Measurements from ENCODE around the gene C1QTNF12.

C1QTNF12 gene

DNA sequence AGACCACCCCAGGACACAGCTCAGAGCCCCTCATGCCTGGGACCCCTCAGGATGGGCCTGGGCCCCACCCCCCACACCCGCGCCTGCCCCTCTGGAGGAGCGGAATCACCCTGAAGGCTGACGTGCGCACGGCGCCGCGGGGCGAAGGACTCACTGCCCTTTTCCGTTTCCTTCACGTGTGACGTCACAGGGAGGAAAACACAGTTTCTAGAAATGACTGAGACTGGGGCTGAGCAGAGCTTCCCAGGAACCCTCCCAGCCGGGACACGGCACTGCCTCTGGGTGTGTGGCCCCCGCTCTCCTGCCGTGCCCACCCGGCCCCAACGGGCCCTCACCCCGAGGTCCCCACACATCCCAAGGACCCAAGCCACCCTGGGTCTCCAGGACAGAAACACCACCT, 27.2 kb downstream of the C1QTNF12 start:
- Histone ChIP-seq H3K9me3 (no peaks in the 10 kb centered on the region), H3K36me3 (peaks cover 53% of the 10 kb centered on the region), H3K27me3 (no peaks in the 10 kb centered on the region), H3K4me1 (no peaks in the 10 kb centered on the region), H3K4me3 (ENCODE audit: low read depth, low read length) (no peak overlapping the region)
- no peak for DNase-seq
- TF ChIP-seq, protein P1, sequence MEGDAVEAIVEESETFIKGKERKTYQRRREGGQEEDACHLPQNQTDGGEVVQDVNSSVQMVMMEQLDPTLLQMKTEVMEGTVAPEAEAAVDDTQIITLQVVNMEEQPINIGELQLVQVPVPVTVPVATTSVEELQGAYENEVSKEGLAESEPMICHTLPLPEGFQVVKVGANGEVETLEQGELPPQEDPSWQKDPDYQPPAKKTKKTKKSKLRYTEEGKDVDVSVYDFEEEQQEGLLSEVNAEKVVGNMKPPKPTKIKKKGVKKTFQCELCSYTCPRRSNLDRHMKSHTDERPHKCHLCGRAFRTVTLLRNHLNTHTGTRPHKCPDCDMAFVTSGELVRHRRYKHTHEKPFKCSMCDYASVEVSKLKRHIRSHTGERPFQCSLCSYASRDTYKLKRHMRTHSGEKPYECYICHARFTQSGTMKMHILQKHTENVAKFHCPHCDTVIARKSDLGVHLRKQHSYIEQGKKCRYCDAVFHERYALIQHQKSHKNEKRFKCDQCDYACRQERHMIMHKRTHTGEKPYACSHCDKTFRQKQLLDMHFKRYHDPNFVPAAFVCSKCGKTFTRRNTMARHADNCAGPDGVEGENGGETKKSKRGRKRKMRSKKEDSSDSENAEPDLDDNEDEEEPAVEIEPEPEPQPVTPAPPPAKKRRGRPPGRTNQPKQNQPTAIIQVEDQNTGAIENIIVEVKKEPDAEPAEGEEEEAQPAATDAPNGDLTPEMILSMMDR (IDR thresholded peaks at IDR 0.05; ENCODE audit: low read depth, low read length) = no peak

DNA sequence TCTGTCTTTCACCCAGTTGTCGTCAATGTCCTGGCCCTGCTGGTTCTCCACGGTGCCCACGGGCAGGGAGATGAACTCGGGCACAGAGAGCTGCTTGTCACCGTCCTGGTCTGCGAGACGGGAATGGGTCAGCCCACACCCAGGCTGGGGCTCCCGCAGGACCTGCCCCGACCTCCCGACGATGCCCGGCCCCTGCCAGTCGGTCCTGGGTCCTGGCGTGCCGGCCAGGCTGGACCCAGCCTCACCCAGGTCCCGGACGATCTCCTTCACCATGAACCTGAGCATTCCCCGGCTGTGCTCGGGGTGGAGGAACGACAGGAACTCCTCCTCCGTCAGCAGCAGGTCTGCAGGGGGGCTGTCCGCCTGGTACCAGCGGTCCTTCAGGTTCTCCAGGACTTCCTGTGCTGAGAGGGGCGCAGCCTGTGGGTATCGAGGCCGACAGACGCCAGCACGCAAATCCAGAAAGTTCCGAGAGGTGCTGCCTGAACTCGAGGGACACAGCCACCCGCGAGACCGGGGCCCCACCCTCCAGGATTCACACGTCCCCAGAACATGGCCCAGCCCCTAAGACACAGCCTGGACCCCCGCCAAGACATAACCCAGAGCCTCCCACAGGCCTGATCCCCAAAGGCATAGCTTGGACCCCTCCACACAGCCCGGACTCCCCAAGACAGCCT, 27.9 kb downstream of the C1QTNF12 start:
- Histone ChIP-seq H3K27me3 (no peaks in the 10 kb centered on the region), H3K4me3 (ENCODE audit: low read depth, low read length) (no peak overlapping the region), H3K4me1 (no peaks in the 10 kb centered on the region), H3K36me3 (peaks cover 51% of the 10 kb centered on the region), H3K9me3 (no peaks in the 10 kb centered on the region)
- DNase-seq = no peak
- TF ChIP-seq, protein P1 (IDR thresholded peaks at IDR 0.05; ENCODE audit: low read depth, low read length) = no peak

DNA sequence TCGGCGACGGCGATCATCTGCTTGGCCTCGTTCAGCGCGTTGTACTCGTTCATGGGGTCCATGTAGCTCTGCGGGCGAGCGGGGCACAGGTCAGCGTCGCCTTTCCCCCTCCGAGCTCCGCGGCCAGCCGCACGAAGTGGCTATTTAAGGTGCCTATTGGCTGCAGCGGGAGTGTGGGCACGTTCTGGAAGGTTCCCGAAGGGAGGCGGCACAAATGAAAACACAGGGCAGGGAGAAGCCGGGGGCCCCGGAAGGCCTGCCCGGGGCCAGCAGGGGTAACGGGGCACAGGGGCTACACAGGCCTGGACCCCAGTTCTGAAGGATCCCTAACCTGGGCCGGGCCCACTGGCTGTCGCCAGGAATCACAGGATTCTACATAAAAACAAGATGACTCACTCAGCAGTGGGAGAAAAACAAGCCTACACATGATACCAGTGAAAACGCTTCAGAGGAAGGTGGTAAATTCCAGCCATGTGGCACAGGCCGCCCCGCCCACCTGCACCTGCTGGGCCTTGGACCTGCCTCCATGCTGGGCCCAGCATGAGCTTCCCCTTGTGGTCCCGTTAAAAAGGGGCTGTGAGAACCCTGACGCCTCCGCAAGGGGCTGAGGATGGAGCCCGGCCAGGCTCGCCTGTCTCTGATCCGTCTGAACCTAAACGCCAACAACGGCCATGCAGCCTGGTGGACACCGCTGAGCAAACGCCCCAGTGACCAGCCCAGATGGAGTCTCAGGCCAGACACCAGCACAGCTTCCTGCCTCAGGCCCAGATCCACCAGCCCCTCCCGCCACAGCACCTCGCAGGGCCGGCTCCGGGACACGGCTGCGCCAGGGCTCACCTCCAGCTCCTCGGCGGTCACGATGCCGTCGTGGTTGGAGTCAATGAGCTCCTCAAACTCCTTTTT, 28.6 kb downstream of the C1QTNF12 start:
- H3K4me1 ChIP-seq = no peaks in the 10 kb centered on the region
- TF ChIP-seq, protein P1 (IDR thresholded peaks at IDR 0.05; ENCODE audit: low read depth, low read length) = no peak
- H3K4me3 ChIP-seq (ENCODE audit: low read depth, low read length) = no peak overlapping the region
- no peaks in the 10 kb centered on the region for H3K9me3 ChIP-seq
- H3K27me3 ChIP-seq = no peaks in the 10 kb centered on the region
- peaks cover 45% of the 10 kb centered on the region for H3K36me3 ChIP-seq
- no peak for DNase-seq

DNA sequence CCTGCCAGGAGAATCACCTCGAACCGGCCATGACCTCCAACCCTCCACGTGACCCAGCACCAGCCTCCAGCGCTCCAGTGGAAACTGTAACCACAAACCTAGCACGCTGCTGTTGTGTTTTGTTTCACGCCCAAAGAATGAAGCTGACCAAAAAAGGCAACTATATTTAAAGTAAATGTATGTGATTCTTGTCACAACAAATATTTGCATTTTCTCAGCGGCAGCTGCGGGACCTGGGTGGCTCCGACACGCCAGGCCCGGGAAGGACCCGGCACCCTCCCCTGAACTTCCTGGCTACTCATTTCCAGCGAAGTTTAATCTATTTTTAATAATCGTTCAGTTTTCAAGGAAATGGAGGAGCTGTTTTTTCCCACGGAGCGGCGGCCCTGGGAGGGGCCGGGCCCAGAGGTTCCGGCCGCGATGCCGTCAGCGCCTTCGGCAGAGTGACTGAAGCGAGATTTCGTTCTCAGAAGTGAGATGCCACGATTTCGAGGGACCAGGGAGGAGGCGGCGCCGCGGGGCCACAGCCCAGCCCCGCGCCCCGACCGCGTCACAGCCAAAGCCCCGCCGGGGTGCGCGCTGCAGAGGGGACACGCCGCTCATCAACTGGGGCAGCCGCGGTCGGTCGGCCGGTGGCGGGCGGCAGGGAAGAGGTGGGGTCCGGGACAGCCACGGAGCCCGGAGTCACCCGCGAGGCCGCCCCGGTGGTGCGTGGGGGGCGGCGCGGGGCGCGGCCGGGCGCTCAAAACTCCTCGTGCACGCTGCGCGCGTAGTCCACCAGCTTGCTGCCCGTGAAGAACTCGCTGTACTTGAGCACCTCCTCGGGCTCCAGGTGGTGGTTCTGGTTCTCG, 29.5 kb downstream of the C1QTNF12 start:
- Histone ChIP-seq H3K27me3 (no peaks in the 10 kb centered on the region), H3K9me3 (no peaks in the 10 kb centered on the region), H3K4me1 (no peaks in the 10 kb centered on the region), H3K36me3 (peaks cover 39% of the 10 kb centered on the region), H3K4me3 (ENCODE audit: low read depth, low read length) (no peak overlapping the region)
- no peak for DNase-seq
- TF ChIP-seq, protein P1 (IDR thresholded peaks at IDR 0.05; ENCODE audit: low read depth, low read length) = no peak

DNA sequence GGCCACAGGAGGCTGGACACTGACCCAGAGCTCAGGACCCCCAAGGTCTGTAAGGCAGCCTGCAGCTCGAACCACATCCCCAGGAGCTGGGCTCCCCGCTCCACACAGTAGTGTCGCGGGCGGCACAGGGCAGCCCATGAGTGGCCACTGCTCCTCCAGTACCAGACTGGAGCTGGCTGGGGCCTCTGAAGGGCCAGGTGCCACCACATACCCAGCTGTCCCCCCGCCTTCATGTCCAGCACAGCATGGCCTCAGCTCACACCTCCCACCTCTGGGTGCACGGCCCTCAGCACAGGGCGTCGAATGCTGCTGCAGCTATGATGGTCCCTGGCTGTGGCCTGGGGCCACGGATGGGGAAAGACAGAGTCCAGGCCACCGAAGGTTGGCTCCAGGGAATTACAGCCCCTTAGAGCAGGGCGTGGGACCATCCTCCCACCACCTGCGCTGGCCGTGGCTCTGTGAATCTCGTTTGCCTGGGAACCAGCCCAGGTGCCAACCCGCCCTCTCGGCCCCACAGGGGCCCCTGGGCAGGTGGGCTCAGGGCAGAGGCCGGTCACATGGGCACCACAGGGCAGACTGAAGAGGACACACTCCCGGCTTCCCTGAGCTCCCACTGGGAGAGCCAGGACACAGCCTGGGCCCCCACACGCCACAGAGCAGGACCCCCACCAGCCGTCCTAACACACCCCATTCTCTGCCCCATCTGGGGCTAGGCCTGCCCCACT, 30.5 kb downstream of the C1QTNF12 start:
- Histone ChIP-seq H3K27me3 (no peaks in the 10 kb centered on the region), H3K4me3 (ENCODE audit: low read depth, low read length) (no peak overlapping the region), H3K36me3 (peaks cover 30% of the 10 kb centered on the region), H3K4me1 (no peaks in the 10 kb centered on the region), H3K9me3 (no peaks in the 10 kb centered on the region)
- DNase-seq = no peak
- TF ChIP-seq, protein P1 (IDR thresholded peaks at IDR 0.05; ENCODE audit: low read depth, low read length) = no peak

Measured in BE2C (cell line).